GM12872 (cell line): ENCODE results near the gene BANF2.

Experiments
- TF ChIP-seq, protein P1 (sequence below): IDR thresholded peaks from 3 replicates; pipeline ENCODE4 v1.5.1; 2011; ENCODE audit warnings: low read depth, mild to moderate bottlenecking, low read length, moderate library complexity; ENCODE audit not compliant: insufficient read depth

Gene BANF2

GRCh38 chr20:17762243-17762872 is 62.6 kb downstream of the BANF2 start:
- TF ChIP-seq, protein P1, sequence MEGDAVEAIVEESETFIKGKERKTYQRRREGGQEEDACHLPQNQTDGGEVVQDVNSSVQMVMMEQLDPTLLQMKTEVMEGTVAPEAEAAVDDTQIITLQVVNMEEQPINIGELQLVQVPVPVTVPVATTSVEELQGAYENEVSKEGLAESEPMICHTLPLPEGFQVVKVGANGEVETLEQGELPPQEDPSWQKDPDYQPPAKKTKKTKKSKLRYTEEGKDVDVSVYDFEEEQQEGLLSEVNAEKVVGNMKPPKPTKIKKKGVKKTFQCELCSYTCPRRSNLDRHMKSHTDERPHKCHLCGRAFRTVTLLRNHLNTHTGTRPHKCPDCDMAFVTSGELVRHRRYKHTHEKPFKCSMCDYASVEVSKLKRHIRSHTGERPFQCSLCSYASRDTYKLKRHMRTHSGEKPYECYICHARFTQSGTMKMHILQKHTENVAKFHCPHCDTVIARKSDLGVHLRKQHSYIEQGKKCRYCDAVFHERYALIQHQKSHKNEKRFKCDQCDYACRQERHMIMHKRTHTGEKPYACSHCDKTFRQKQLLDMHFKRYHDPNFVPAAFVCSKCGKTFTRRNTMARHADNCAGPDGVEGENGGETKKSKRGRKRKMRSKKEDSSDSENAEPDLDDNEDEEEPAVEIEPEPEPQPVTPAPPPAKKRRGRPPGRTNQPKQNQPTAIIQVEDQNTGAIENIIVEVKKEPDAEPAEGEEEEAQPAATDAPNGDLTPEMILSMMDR: no peak

GRCh38 chr20:17762873-17763557 is 63.2 kb downstream of the BANF2 start:
- TF ChIP-seq, protein P1: no peak

DNA sequence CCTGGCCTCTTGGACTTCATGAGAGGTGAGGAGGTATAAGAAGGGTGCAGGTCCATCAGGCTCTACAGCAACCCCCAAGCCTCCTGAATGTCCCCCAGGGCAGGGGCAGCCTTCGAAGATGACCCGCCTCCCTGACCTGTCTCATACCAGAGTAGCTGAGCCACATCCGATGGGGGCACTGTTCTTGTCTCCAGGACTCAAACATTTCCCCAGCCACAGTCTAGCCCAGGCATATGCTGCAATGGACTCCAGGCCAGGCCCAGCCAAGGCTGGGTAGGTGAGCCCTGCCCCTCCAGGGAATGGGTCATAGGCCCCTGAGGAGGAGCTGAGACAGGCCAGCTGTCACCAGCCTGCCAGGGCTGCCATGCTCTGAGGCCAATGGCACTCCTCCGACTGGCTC is 65.3 kb downstream of the BANF2 start:
- TF ChIP-seq, protein P1: no peak

GRCh38 chr20:17765584-17765983 is 65.8 kb downstream of the BANF2 start:
- TF ChIP-seq, protein P1: no peak

GRCh38 chr20:17766226-17766625 is 66.5 kb downstream of the BANF2 start:
- TF ChIP-seq, protein P1: no peak

DNA sequence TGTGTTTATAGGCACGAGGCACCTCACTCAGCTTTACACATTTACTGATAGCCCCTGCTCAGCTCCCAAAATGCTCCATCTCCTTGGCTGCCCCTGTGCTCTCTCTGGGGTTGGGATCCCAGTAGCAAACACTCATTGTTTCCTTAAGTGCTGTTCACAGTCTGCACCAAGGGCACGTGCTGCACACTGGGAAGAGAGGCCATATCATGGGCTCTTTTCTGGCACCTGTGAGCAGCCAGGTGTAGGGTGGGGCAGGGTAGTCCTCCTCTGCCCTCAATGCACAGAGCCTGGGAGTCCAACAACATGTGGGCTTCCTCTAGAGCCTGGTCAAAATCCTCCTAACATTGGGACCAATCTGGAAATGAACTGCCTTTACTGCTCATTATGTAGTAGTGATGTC is 67.9 kb downstream of the BANF2 start:
- TF ChIP-seq, protein P1: no peak

DNA sequence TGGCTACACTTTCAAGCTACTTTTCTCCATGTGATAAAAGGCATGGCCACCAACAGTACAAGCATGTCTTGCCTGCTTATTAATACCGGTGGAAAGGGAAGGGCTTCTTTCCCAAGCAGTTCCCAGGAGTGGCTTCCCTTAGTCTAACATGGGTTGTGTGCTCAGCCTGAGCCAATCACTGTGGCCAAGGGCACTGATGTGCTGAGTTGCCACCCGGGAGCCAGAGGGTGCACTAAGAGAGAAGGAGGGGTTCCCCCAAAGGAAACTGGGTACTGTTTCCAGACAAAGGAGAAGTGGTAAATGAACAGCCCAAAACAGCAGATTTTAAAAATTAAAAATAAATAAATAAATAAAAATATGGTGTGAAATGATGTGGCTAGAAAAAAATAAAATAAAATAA is 68.5 kb downstream of the BANF2 start:
- TF ChIP-seq, protein P1: no peak
